K562 (cell line): Measurements from ENCODE around the gene MARK2. TPM values are rescaled to one million over a fixed set of nuclear protein-coding genes. Genes with fewer than 3 reads are reported as not detected.

Experiments used
- ARHGAP35 ChIP-seq: fragments of 450-650 bp; IDR thresholded peaks from 2 replicates; pipeline ENCODE4 v1.6.1; 2018; ENCODE audit not compliant: partially characterized antibody
- ASH1L ChIP-seq: fragments of 450-650 bp; IDR thresholded peaks from 2 replicates; pipeline ENCODE4 v1.6.1; 2018; ENCODE audit warnings: borderline replicate concordance, mild to moderate bottlenecking, low read depth; ENCODE audit not compliant: partially characterized antibody
- CAMTA2 ChIP-seq: fragments of 250-450 bp; sonication (Bioruptor Pico); conservative IDR thresholded peaks from 2 replicates; pipeline ENCODE4 v1.5.1; 2022
- CEBPZ ChIP-seq: fragments of 150-350 bp; IDR thresholded peaks from 2 replicates; pipeline ENCODE4 v1.6.1; 2014; ENCODE audit warnings: low read depth, mild to moderate bottlenecking, low read length, borderline replicate concordance
- CTBP1 ChIP-seq: fragments of 450-650 bp; IDR thresholded peaks from 2 replicates; pipeline ENCODE4 v1.6.1; 2016; ENCODE audit warnings: borderline replicate concordance
- GATAD2A ChIP-seq: fragments of 450-650 bp; IDR thresholded peaks from 2 replicates; pipeline ENCODE4 v1.6.1; 2017
- KDM1A ChIP-seq, 2 experiments: fragments of 450-650 bp; IDR thresholded peaks; 2 replicates each; pipeline ENCODE4 v1.6.1; 2016; ENCODE audit warnings: mild to moderate bottlenecking in 2 of 2
- KHSRP ChIP-seq: fragments of 450-650 bp; IDR thresholded peaks from 2 replicates; pipeline ENCODE4 v1.6.1; 2017
- KLF10 ChIP-seq: fragments of 250-450 bp; sonication (Bioruptor Pico); IDR thresholded peaks from 2 replicates; pipeline ENCODE4 v1.6.1; 2021; ENCODE audit warnings: matching md5 sums
- MYBL2 ChIP-seq, 2 experiments: fragments of 450-650 bp in 1 of 2; sonication (generic) in 1 of 2; formaldehyde crosslinking in 1 of 2; IDR thresholded peaks; 2 replicates each; pipeline versions ENCODE4 v1.6.1 to v1.8.1; 2017 to 2022; ENCODE audit warnings: borderline replicate concordance in 1 of 2, inconsistent platforms in 1 of 2, low read depth in 1 of 2, mild to moderate bottlenecking in 1 of 2, missing genetic modification reagents in 1 of 2, moderate library complexity in 1 of 2
- PREB ChIP-seq: sonication (generic); formaldehyde crosslinking; IDR thresholded peaks from 2 replicates; pipeline ENCODE4 v1.8.1; 2023; ENCODE audit warnings: mild to moderate bottlenecking, missing genetic modification reagents
- SMAD1 ChIP-seq: fragments of 150-350 bp; IDR thresholded peaks from 2 replicates; pipeline ENCODE4 v1.6.1; 2014; ENCODE audit warnings: low read length, low read depth; ENCODE audit not compliant: partially characterized antibody
- TAF15 ChIP-seq: fragments of 200-400 bp; formaldehyde crosslinking; IDR thresholded peaks from 2 replicates; pipeline ENCODE4 v1.6.1; 2017; ENCODE audit warnings: mild to moderate bottlenecking, low read depth, low read length, moderate library complexity
- TGIF2 ChIP-seq: sonication (generic); formaldehyde crosslinking; IDR thresholded peaks from 2 replicates; pipeline ENCODE4 v1.8.1; 2022; ENCODE audit warnings: mild to moderate bottlenecking, missing genetic modification reagents, moderate library complexity
- ZNF175 ChIP-seq: fragments of 200-800 bp; sonication (Bioruptor generic); IDR thresholded peaks from 2 replicates; pipeline ENCODE4 v1.6.1; 2016; ENCODE audit warnings: low read depth, mild to moderate bottlenecking, missing genetic modification characterization, missing compliant biosample characterization
- ZNF184 ChIP-seq: sonication (generic); formaldehyde crosslinking; IDR thresholded peaks from 2 replicates; pipeline ENCODE4 v1.5.0; 2020; ENCODE audit warnings: missing genetic modification reagents
- ZNF740 ChIP-seq, 3 experiments: fragments of 200-800 bp in 1 of 3; sonication (Bioruptor generic) in 1 of 3; sonication (generic) in 1 of 3; formaldehyde crosslinking in 1 of 3; IDR thresholded peaks; 2 replicates each; pipeline versions ENCODE4 v1.6.1 to v1.8.0; 2016 to 2022; ENCODE audit warnings: mild to moderate bottlenecking in 2 of 3, missing compliant biosample characterization in 2 of 3, missing genetic modification characterization in 2 of 3, missing genetic modification reagents in 1 of 3
- ZSCAN32 ChIP-seq: fragments of 450-650 bp; formaldehyde crosslinking; IDR thresholded peaks from 2 replicates; pipeline ENCODE4 v1.4.0; 2020; ENCODE audit warnings: mild to moderate bottlenecking, moderate library complexity
- polyA plus RNA-seq, 8 experiments: library from polyadenylated mRNA; depleted of rRNA in 4 of 8; stranded (reverse) in 5 of 8; unstranded in 3 of 8; fragments of >200 nt; fragmentation: Nextera tagmentation in 2 of 8; fragmentation: Illumina TruSeq in 1 of 8; extraction: Ambion mirVana in 2 of 8; extraction: Trizol in 1 of 8; gene quantifications; 2 replicates each; pipeline versions ENCODE4 v1.2.1 to v1.2.3, GENCODE V29; 2011 to 2014; ENCODE audit warnings: inconsistent platforms in 1 of 8, missing spikeins in 1 of 8
- total RNA-seq, 7 experiments: library from RNA; depleted of rRNA in 6 of 7; stranded (reverse); fragments of >200 nt in 6 of 7; fragmentation: Illumina TruSeq in 2 of 7; extraction: Trizol in 2 of 7; gene quantifications; 2 replicates each; pipeline versions ENCODE4 v1.2.1 to v1.2.3, GENCODE V29; 2011 to 2021; ENCODE audit warnings: low replicate concordance in 1 of 7

Gene MARK2
- total and polyA plus RNA-seq, 9 of the 15 experiments (the other 6 are each of a cell fraction or from before 2014, with no cell fraction given) = 0.32 to 43.5 (median 15.1) TPM

- TF ChIP-seq ZNF175 (CRISPR knock-in tag) = no peak
- no peak for TF ChIP-seq TGIF2 (CRISPR knock-in tag)
- no peak for TF ChIP-seq ZNF184 (CRISPR knock-in tag)
- peak; percentile 68; the same call in 1 of the 2 replicates for TF ChIP-seq KHSRP
- no peak for TF ChIP-seq ZSCAN32 (CRISPR knock-in tag)
- no peak for TF ChIP-seq GATAD2A
- TF ChIP-seq KLF10 = no peak
- no peak for TF ChIP-seq MYBL2 (IDR thresholded peaks at IDR 0.05; ENCODE audit: low read depth)
- no peak for TF ChIP-seq MYBL2 (CRISPR knock-in tag; IDR thresholded peaks at IDR 0.05; ENCODE audit: borderline replicate concordance)
- no peak for TF ChIP-seq CAMTA2 (CRISPR knock-in tag)
- peak; percentile 92 for TF ChIP-seq ZNF740 (CRISPR knock-in tag; IDR thresholded peaks at IDR 0.05)
- TF ChIP-seq ZNF740 (tag; IDR thresholded peaks at IDR 0.05) = peak in 1 of 2 experiments; percentile 97; a peak in 2 of 4 replicates
- TF ChIP-seq CEBPZ = no peak
- TF ChIP-seq TAF15 = no peak
- no peak for TF ChIP-seq PREB (CRISPR knock-in tag)
- no peak for TF ChIP-seq KDM1A (IDR thresholded peaks at IDR 0.05)
- TF ChIP-seq ASH1L = no peak
- TF ChIP-seq SMAD1 = no peak
- no peak for TF ChIP-seq ARHGAP35
- TF ChIP-seq CTBP1 = peak; percentile 88
These were observed 99.8 kb downstream of the MARK2 start, which contains the start of gene NAA40 (continued) for GRCh38 chr11:63938479-63939396.
